GM21786 (cell line): ENCODE results near the gene HSPB2.
"Not testable (repeated sequence)": the region's sequence is repeated elsewhere in the genome, so short reads cannot be mapped to it uniquely, and the experiment has no call there.

Source experiments
- ATAC-seq: cut with Tn5 transposase; IDR thresholded peaks from one replicate; pipeline ENCODE4 v1.9.1; 2021; ENCODE audit not compliant: unreplicated experiment

The HSPB2 gene

DNA sequence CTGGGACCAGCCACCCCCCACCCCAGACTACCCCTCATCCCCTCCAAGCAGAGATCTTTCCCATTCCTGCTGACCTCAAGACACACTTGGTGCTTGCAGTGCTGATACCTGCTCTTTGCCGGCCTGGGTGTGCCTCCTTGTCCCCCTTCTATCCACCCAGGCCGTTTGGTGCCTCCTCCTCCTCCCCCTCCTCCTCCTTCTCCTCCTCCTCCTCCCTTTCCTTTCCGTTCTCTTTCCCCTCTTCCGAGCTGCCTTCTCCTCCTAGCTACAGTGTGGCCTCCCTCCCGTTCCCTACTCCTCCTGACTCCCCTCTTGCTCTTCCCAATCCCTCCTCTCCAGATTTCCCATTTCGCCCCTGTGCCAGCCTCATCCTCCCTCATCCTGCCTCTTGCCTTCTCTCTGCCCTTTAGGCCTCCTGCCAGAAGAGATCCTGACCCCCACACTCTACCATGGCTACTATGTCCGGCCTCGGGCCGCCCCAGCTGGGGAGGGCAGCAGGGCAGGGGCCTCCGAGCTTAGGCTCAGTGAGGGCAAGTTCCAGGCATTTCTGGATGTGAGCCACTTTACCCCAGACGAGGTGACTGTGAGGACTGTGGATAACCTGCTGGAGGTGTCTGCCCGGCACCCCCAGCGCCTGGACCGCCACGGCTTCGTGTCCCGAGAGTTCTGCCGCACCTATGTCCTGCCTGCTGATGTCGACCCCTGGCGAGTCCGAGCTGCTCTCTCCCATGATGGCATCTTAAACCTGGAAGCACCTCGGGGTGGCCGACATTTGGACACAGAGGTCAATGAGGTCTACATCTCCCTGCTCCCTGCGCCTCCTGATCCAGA, 712 bp downstream of the HSPB2 start:
- ATAC-seq: no peak

DNA sequence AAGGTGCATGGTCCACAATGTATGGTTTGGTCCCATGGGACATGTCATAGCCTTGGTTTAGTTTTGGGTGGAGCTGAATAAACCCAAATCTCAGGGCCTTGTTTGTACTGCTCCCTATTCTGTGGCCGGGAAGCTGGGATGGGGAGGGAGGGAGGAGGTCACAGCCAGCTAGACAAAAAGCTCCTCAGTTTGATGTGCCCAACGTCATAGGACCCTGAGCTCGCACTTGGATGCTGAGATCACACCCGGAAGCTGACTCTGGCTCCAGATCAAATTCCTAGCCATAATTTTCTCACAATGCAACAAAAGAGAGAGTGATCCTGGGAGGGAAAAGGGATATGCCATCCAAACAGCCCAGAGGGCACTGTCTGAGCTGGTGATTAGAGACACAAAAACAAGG, 1.5 kb downstream of the HSPB2 start:
- no peak for ATAC-seq

DNA sequence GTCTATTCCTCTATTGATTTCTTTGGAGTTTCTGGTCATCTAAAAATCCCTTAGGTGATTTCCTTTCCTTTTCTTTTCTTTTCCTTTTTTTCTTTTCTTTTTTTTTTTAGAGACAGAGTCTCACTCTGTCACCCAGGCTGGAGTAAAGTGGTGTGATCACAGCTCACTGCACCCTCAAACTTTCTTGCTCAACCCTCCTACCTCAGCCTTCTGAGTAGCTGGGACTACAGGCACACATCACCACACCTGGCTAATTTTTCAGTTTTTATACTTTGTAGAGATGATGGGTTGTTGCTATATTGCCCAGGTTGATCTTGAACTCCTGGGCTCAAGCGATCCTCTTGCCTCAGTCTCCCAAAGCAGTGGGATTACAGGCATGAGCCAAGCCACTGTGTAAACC, 4.2 kb downstream of the HSPB2 start:
- ATAC-seq: no peak

DNA sequence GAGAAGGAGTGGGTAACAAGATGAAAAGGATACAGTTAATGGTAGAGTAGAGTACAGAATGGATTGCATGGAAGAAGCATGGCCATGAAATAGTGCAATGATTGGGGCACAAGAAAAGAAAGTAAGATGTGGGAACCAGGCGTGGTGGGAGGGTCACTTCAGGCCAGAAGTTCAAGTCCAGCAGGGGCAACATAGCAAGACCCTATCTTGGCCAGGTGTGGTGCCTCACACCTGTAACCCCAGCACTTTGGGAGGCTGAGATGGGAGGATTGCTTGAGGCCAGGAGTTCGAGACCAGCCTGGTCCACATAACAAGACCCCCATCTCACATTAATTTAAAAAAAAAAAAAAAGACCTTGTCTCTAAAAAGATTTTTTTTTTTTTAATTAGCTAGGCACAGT, 4.8 kb downstream of the HSPB2 start:
- no peak for ATAC-seq

DNA sequence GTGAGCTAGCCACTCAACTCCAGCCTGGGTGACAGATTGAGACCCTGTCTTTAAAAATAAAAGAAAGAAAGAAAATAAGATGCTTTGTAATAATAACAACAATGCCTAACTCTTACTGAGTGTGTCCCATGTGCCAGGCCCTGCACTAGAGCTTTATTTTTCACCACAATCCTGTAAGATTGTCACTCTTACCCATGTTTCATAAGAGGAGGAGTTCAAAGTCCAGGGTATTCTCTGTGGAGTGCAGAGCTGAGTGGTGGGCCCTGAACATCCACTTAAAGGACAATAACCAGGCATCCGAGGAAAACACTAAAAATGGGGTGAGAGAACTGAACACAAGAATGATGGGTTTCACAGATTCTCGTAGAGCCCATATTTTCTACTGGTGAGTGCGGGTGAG, 5.3 kb downstream of the HSPB2 start:
- ATAC-seq: no peak

DNA sequence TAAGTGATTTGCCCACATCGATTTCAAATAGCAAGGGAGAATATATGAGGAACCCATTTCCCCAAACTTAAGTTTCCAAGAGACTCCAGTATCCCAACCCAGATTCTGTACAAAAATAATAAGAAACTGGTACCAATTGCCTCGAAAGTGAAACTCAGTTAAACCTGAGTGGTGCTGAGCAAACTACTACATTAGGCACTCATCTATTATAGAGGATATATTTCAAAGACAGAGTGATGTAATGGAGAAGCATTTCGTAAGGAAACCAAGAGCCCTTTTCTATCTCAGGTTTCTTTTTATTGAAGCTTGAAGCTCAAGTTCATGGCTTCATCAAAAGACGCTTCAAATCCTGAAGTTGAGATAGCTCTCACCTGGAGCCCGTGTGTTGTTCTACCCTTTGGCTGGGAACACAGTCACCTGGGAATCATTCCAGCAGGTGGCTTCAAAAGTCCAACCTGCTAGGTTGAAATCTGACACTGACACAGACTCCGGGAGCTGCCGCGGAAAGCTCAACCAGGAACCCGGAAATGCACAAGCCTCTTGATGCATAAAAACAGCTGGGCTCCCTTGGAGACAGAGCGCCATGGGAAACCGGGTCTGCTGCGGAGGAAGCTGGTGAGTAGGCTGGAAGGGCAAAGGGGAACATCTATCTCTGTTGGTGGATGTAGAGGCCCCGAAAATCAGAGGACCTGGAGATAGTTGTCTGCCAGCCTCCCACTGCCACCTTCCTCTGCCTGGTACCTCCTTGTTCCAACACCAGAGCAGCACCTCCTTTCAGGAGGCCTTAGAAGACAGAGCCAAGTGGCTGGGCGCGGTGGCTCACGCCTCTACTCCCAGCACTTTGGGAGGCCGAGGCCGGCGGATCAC, 6.1 kb downstream of the HSPB2 start, which contains the start of gene C11orf52:
C11orf52 (plus strand) TSS at position 524 of the 867 bp plus-strand sequence; CDS start at position 584, 60 bp downstream.
- no peak for ATAC-seq

DNA sequence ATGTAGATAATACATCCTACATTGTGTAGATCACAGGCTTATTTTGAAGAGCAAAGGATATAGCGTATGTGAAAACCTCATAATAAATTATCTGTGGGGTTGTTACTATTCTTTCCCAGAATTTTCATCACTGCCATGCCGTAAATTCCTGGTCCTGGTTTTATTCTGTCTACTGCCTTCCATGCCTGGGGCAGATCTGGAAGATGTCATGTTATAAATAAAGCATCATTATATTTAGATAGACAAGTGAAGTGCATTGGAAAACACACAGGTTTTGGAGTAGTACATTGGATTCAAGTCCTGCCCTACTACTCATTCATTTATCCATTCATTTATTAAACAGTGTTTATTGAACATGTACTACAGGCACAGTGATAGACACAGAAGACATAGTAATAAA, 8.4 kb downstream of the HSPB2 start:
- ATAC-seq: no peak

DNA sequence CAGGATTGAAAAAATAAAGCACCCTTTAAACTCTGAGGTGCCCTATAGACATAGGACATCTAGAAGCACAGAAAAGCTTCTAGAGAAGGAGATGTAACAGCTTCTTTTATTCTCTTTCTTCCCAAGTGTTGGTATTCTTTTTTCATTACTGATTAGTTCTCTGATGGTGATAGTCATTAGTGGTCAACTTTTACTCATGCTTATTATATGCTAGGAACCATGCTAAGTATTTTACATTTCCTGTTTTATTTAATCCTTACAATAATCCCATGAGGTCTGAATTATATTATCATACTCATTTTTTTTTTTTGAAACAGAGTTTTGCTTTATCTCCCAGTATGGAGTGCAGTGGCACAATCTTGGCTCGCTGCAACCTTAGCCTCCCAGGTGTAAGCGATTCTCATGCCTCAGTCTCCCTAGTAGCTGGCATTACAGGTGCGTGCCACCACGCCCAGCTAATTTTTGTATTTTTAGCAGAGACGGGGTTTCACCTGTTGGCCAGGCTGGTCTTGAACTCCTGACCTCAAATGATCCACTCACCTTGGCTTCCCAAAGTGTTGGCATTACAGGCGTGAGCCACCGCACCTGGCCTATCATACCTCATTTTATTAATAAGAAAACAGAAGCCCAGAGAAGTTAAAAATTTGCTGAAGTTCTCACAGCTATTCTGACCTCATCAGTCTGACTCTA, 9.2 kb downstream of the HSPB2 start:
- no peak for ATAC-seq

DNA sequence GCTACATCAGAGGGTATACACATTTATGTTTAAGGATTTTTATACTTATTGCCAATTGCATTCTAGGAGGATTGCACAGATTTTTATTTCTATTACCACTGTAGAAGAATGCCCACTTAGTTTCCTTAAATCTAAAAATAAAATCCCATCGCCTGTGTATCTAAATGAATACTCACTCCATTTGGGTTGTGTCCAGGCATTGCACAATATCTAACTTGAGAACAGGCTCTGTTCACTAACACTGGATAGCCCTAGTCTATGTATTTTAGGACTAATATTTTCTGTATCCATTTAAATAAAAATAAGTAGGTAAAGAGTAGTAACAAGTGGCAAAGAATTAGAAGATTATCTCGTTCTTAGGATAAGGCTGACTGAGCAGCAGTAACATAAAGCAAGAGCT, 10.3 kb downstream of the HSPB2 start:
- ATAC-seq: no peak

DNA sequence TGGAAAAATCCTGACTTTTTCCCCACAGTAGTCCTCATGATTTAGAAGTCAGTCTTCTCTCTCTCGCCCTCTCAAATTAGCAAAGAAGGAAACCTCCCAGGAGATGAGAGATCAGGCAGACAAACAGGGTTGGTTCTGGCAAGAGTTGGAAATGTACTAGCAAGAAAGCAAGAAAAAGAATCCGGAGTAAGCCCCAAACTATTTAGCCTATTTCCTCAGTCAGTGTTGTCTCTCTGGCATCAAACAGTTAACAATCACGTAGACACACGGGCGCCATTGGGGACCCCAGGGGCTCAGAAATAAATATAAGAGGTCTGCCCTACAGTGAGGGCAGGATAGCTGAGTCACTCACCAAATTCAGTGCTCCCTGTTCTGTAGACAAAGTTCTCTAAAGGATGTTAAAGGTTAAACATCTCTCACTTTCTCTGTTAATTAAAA, 10.8 kb downstream of the HSPB2 start:
- ATAC-seq: no peak

DNA sequence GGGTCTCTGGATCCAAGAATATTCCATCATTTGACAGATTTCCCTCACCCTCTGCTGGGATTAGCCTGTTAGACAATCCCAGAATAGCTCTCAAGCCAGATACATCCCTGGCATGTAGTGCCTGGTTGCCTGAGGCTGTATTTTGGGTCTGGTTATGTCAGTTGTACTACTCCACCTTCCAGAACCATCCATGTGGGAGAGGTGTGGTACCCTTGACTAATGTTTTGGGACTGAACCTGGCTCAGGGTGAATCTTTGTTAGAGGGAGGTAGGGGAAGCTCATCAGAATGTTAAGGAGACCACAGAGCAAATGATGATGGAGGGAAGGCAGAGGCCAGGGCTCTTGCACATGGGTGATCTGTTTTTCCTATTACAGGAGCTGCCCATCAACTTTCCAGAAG, 11.4 kb downstream of the HSPB2 start:
- no peak for ATAC-seq

DNA sequence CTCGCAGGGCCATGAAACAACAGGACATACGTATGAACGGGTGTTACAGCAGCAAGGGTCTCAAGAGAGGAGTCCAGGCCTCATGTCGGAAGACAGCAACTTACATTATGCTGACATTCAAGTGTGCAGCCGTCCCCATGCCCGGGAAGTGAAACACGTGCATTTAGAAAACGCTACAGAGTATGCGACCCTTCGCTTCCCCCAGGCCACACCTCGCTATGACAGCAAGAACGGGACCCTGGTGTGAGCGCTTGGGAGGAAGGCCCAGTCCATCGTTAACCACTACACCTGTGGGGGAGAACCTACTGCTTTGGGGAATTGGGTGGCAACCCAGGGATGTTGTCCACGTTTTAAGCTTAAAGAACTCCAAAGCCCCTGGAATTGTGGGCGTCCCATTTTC, 13.4 kb downstream of the HSPB2 start:
- no peak for ATAC-seq

DNA sequence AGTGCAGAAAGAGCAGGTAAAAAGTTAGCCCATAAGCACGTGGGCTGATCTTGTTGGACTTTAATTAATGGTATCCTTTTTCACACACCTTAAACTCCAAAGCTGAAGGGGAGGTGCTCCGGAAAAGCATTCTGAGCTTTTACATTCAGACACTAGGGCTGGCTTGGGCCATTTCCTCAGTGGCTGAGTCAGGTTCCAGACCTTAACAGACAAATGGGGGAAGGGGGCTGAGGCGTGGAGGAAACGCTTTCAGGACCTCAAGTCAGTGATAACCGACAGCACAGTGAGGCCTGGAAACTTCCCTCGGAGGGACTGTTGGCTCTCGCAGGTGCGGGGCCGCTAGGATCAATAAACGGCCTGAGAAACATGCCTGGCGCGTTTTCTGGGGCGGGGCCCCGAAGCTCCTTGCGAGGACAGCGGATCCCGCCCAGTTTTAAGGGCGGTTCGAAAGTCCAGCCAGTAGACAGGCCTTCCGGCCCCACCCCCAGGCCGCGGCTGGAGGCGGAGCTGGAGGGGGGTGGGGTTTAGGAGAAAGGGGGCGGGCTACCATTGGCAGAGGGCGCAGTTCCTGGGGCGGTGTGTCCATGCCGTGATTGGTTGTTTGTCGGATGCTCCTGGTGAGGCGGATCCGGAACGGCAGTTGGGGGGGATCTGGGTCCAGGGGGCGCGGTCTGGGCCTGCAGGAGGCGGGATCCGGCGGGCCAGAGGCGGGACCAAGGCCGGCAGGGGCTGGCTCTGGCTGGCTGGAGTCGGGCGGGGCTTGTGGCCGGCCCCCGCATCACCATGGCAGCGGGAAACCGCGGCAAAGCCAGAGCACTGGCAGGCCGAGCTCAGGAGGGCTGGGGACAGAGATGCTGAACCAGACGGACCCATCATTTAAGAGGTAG, 14.2 kb downstream of the HSPB2 start:
- peak; percentile 90 for ATAC-seq

DNA sequence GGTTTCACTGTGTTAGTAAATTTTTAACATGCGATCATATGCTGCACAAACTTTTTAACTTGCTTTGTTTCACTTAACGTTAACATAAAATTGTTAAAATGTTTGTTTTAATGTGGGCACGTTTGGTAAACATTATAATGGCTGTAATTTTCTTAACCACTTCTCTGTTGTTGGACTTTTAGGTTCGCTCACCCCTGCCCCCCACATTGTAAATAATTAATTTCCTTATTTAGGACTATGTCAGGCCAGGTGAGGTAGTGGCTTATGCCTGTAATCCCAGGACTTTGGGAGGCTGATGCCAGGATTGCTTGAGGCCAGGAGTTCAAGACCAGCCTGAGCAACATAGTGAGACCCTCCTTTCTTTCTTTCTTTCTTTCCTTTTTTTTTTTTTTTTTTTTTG, 17.9 kb downstream of the HSPB2 start:
- ATAC-seq: no peak

DNA sequence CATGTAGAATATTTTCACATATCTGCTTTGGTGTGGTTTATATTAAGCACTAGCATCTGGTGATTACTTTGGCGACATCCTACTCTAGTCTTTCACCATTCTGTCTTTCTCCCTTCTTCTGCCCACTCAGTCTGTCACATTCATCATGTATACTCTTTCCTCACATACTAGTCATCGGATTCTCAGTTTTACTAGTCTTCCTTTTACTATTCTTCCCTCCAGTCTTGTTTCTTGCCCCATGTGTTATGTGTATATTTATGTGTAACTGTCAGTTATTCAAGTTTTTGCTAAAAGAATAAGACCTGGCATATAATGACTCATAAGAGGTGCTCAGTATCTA, 20.0 kb downstream of the HSPB2 start:
- no peak for ATAC-seq

DNA sequence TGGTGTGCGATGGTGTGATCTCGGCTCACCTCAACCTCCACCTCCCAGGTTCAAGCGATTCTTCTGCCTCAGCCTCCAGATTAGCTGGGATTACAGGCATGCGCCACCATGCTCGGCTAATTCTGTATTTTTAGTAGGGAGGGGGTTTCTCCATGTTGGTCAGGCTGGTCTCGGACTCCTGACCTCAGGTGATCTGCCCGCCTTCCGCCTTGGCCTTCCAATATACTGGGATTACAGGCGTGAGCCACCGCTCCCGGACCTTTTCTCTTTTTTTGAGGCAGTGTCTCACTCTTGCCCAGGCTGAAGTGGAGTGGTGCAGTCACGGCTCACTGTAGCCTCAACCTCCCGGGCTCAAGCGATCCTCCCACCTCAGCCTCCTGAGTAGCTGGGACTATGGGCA, 20.6 kb downstream of the HSPB2 start:
- not testable (repeated sequence) for ATAC-seq

DNA sequence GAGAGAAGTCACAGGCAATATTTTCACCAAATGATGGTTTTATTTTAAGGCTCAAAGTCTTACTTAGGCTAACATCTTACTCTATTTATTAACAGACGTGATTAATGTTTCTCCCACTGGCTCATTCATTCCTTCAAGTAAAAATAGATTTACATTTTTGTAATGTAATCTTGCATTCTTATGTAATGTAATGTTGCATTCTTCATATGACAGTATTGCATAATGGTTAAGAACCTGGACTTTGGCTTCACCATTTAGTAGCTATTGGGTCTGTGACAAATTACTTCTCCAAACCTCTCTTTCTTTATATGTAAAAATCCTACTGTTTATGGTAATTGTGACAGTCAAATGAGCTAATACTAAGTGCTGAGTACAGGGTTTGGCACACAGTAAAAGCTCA, 21.3 kb downstream of the HSPB2 start:
- no peak for ATAC-seq

DNA sequence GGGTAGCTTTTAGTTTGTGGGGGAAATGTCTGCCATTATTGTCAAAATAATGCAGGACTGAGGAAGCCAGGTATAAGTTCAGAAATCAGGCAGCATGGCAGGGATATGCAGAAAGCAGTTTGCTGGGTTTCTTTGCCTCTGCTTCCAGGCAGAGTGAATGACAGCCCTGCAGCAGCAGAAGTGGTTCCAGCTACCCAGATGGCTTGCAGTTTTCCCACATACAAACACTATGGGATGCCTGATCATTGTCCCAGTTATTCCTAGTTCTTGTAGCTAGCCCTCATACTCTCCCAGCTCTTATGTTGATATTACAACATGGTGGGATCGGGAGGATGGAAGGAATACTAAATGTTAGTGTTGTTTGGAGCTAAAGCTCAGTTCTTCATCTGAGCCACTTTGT, 21.8 kb downstream of the HSPB2 start:
- no peak for ATAC-seq

DNA sequence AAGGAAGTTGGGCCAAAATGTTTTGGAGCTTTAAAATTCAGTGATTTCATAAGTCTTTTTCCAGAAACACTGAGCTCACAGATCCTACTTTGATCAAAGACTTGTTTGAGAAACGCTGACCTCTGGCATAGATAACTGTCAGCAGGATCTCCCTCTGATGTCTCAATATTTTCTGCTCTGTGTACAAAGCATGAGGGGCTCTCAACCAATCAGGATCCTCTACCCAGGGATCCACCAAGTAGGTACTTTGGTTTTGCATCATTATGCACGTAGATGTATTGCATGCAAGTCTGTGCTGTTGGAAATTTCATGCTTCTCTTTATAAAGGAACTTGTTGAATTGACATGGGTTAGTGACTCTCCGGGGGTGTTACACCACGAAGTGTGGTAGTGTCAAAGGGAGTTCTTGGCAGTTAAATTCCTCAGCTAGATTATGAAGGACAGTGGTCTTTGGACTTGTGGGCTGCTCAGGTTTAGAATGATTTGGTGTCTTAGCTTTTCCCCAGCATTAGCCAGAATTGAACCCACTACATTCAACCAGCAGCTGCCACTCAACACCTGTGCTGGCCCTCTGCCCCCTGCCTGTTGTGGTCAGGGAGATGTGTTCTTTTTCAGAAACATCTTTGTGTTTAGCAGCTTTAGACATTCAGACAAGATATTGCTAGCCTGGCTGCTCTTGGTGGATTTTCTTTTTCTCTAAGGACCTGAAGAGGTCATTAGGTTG, 22.9 kb downstream of the HSPB2 start:
- no peak for ATAC-seq

DNA sequence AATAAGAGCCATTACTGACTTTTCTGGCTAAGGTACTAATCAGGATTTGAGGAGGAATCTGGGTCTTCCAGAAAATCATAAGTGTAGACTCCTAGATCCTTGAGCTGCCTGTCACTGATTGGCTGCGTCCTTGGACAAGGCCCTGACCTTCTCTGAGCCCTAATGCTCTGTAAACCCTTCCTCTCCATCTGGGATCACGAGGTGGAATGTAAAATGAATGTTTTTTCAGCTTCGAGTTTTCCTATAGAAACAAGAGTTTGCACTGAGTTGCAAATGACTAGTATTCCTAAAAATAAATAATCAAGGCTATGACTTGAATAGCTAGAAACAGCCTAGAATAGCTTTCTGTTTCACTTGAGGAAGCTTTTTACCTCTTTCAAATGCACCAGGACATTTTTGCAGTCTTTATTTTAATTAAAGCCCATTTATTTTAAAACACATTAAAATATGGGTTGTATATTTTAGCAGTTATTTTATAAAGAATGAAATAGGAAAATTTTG, 23.6 kb downstream of the HSPB2 start:
- ATAC-seq: no peak
